Neural cell (in vitro differentiated cells): ENCODE results near the gene S100PBP. TPM values are rescaled to one million over a fixed set of nuclear protein-coding genes. Genes with fewer than 3 reads are reported as not detected.

ENCODE experiments used
- H2AFZ ChIP-seq: fragments of 200-600, 300-800 bp; sonication (generic), shearing (Covaris generic); 2 replicates; pipeline ENCODE4 v1.6.0; 2014; ENCODE audit warnings: low read depth, mild to moderate bottlenecking, antibody characterized with exemption, low read length, moderate library complexity
- H3F3A ChIP-seq: fragments of 200-600 bp; shearing (Covaris generic); 2 replicates; pipeline ENCODE4 v1.6.1; 2016; ENCODE audit warnings: mild to moderate bottlenecking, moderate library complexity, mixed read lengths, antibody characterized with exemption, low read length; ENCODE audit not compliant: insufficient read depth, poor library complexity, severe bottlenecking
- H3K27ac ChIP-seq: fragments of 200-600, 300-800 bp; sonication (generic), shearing (Covaris generic); 2 replicates; pipeline ENCODE4 v1.5.1; 2014; ENCODE audit warnings: mild to moderate bottlenecking, low read length, moderate library complexity
- H3K27me3 ChIP-seq: fragments of 300-800, 200-600 bp; sonication (generic), shearing (Covaris generic); 2 replicates; pipeline ENCODE4 v1.6.0; 2014; ENCODE audit warnings: mild to moderate bottlenecking, low read depth, low read length, moderate library complexity; ENCODE audit not compliant: insufficient read depth
- H3K36me3 ChIP-seq: fragments of 300-800, 200-600 bp; sonication (generic), shearing (Covaris generic); 2 replicates; pipeline ENCODE4 v1.5.1; 2014; ENCODE audit warnings: mild to moderate bottlenecking, antibody characterized with exemption, low read length, moderate library complexity; ENCODE audit not compliant: insufficient read depth
- H3K4me2 ChIP-seq: fragments of 300-800, 200-600 bp; sonication (generic), shearing (Covaris generic); 2 replicates; pipeline ENCODE4 v1.6.0; 2014; ENCODE audit warnings: mild to moderate bottlenecking, low read length
- H3K4me3 ChIP-seq: fragments of 300-800, 200-600 bp; sonication (generic), shearing (Covaris generic); 2 replicates; pipeline ENCODE4 v1.5.1; 2014; ENCODE audit warnings: mild to moderate bottlenecking, low read length, moderate library complexity
- H3K79me2 ChIP-seq: fragments of 200-600 bp; shearing (Covaris generic); replicated peaks from 2 replicates; pipeline ENCODE4 v1.6.0; 2014; ENCODE audit warnings: mild to moderate bottlenecking, low read length, moderate library complexity; ENCODE audit not compliant: insufficient read depth
- H3K9ac ChIP-seq: fragments of 300-800, 200-600 bp; sonication (generic), shearing (Covaris generic); 2 replicates; pipeline ENCODE4 v1.6.1; 2016; ENCODE audit warnings: mild to moderate bottlenecking, low read length, mixed read lengths
- H3K9me2 ChIP-seq: fragments of 200-600 bp; shearing (Covaris generic); 2 replicates; pipeline ENCODE4 v1.6.1; 2016; ENCODE audit warnings: mild to moderate bottlenecking, low read length, mixed read lengths; ENCODE audit not compliant: insufficient read depth
- H3K9me3 ChIP-seq: fragments of 200-600, 300-800 bp; sonication (generic), shearing (Covaris generic); 2 replicates; pipeline ENCODE4 v1.6.1; 2016; ENCODE audit warnings: mild to moderate bottlenecking, mixed run types, low read length, moderate library complexity, mixed read lengths
- H4K20me1 ChIP-seq: fragments of 200-600 bp; shearing (Covaris generic); 2 replicates; pipeline ENCODE4 v1.6.1; 2016; ENCODE audit warnings: mild to moderate bottlenecking, mixed run types; ENCODE audit not compliant: insufficient read depth
- CTCF ChIP-seq: fragments of 450-650 bp; IDR thresholded peaks from 2 replicates; pipeline ENCODE4 v1.5.1; 2014; ENCODE audit warnings: antibody characterized with exemption, mild to moderate bottlenecking, moderate library complexity; ENCODE audit not compliant: poor library complexity, severe bottlenecking
- EP300 ChIP-seq: fragments of 450-650 bp; conservative IDR thresholded peaks from 2 replicates; pipeline ENCODE4 v1.6.1; 2014; ENCODE audit warnings: antibody characterized with exemption, mild to moderate bottlenecking, moderate library complexity; ENCODE audit not compliant: poor library complexity, severe bottlenecking
- EZH2 ChIP-seq: fragments of 200-600, 300-800 bp; shearing (Covaris generic), sonication (generic); IDR thresholded peaks from 2 replicates; pipeline ENCODE4 v1.6.1; 2014; ENCODE audit warnings: antibody characterized with exemption, low read length, borderline replicate concordance, mild to moderate bottlenecking; ENCODE audit not compliant: insufficient read depth, poor library complexity, severe bottlenecking
- MXI1 ChIP-seq: fragments of 450-650 bp; conservative IDR thresholded peaks from 2 replicates; pipeline ENCODE4 v1.6.1; 2014; ENCODE audit warnings: antibody characterized with exemption, mild to moderate bottlenecking; ENCODE audit not compliant: poor library complexity, severe bottlenecking
- POLR2AphosphoS5 ChIP-seq: IDR thresholded peaks from 2 replicates; pipeline ENCODE4 v1.6.1; 2012
- RAD21 ChIP-seq: fragments of 450-650 bp; conservative IDR thresholded peaks from 2 replicates; pipeline ENCODE4 v1.6.1; 2014; ENCODE audit warnings: antibody characterized with exemption, mild to moderate bottlenecking, moderate library complexity
- SMC3 ChIP-seq: fragments of 450-650 bp; conservative IDR thresholded peaks from 2 replicates; pipeline ENCODE4 v1.6.1; 2014; ENCODE audit warnings: antibody characterized with exemption, mild to moderate bottlenecking, moderate library complexity; ENCODE audit not compliant: poor library complexity
- TAF1 ChIP-seq: IDR thresholded peaks from 2 replicates; pipeline ENCODE4 v1.6.1; 2012; ENCODE audit warnings: low read depth
- polyA plus RNA-seq: library from polyadenylated mRNA; depleted of rRNA; stranded (reverse); fragments of >200 nt; gene quantifications from 2 replicates; pipeline ENCODE4 v1.2.3, GENCODE V29; 2014
- TF ChIP-seq, protein P1 (sequence below): IDR thresholded peaks from 2 replicates; pipeline ENCODE4 v1.6.1; 2012; ENCODE audit warnings: borderline replicate concordance

Gene S100PBP
- polyA plus RNA-seq, 1 donor from 2014 or later = 77.0 TPM

DNA sequence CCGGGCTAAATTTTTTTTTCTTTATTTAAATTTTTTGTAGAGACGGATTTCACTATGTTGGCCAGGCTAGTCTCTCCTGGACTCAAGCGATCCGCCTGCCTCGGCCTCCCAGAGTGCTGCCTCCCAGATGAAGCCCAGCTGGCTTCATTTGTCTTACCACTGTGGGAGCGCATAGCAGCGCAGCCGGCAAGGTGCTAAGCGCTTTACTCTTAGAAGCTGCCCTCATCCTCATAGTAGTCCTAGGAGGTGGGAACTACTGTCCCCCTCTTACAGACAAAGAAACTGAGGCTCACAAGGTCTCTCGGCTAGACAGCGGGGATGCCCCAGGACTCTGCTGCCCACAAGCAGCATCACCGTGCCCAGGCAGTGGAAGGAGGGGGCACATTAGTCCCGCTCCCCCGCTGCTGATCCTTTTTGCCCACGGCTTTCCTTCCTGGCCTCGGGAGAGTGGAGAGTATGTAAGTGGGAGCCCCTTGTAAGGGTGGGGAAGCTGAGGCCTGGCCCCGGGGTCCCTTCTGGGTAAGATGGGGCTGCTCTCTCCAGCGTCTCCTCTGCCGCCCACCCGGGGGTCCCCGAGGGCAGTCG is 83.0 kb downstream of the S100PBP start:
- no peak overlapping the region for H2AFZ ChIP-seq
- H3K9me3 ChIP-seq = no peaks in the 10 kb centered on the region
- TF ChIP-seq RAD21 (no peak), EZH2 (no peak), MXI1 (no peak), POLR2AphosphoS5 (no peak), SMC3 (no peak), TAF1 (no peak), EP300 (no peak), CTCF (no peak)
- TF ChIP-seq, protein P1, sequence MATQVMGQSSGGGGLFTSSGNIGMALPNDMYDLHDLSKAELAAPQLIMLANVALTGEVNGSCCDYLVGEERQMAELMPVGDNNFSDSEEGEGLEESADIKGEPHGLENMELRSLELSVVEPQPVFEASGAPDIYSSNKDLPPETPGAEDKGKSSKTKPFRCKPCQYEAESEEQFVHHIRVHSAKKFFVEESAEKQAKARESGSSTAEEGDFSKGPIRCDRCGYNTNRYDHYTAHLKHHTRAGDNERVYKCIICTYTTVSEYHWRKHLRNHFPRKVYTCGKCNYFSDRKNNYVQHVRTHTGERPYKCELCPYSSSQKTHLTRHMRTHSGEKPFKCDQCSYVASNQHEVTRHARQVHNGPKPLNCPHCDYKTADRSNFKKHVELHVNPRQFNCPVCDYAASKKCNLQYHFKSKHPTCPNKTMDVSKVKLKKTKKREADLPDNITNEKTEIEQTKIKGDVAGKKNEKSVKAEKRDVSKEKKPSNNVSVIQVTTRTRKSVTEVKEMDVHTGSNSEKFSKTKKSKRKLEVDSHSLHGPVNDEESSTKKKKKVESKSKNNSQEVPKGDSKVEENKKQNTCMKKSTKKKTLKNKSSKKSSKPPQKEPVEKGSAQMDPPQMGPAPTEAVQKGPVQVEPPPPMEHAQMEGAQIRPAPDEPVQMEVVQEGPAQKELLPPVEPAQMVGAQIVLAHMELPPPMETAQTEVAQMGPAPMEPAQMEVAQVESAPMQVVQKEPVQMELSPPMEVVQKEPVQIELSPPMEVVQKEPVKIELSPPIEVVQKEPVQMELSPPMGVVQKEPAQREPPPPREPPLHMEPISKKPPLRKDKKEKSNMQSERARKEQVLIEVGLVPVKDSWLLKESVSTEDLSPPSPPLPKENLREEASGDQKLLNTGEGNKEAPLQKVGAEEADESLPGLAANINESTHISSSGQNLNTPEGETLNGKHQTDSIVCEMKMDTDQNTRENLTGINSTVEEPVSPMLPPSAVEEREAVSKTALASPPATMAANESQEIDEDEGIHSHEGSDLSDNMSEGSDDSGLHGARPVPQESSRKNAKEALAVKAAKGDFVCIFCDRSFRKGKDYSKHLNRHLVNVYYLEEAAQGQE = no peak
- no peaks in the 10 kb centered on the region for H4K20me1 ChIP-seq
- peaks cover 36% of the 10 kb centered on the region for H3K27me3 ChIP-seq
- no peak overlapping the region for H3K27ac ChIP-seq
- H3K4me2 ChIP-seq = no peak overlapping the region
- no peaks in the 10 kb centered on the region for H3F3A ChIP-seq
- no peaks in the 10 kb centered on the region for H3K79me2 ChIP-seq
- H3K4me3 ChIP-seq = peak overlapping the region; percentile 62
- H3K36me3 ChIP-seq = no peaks in the 10 kb centered on the region
- H3K9me2 ChIP-seq = no peaks in the 10 kb centered on the region
- no peak overlapping the region for H3K9ac ChIP-seq

- Histone ChIP-seq H3K9me2 (no peaks in the 10 kb centered on the region), H3K9me3 (no peaks in the 10 kb centered on the region), H3F3A (no peaks in the 10 kb centered on the region), H4K20me1 (no peaks in the 10 kb centered on the region), H3K36me3 (no peaks in the 10 kb centered on the region), H3K27me3 (peaks cover 36% of the 10 kb centered on the region), H2AFZ (no peak within 1 kb of the TSS), H3K4me2 (no peak within 1 kb of the TSS), H3K4me3 (peak within 1 kb of the TSS; percentile 62), H3K79me2 (no peaks in the 10 kb centered on the region), H3K27ac (no peak within 1 kb of the TSS), H3K9ac (peak within 1 kb of the TSS; percentile 38)
- TF ChIP-seq POLR2AphosphoS5 = no peak
- TF ChIP-seq EP300 = no peak
- TF ChIP-seq MXI1 = no peak
- TF ChIP-seq, protein P1 = no peak
- no peak for TF ChIP-seq CTCF
- TF ChIP-seq RAD21 = no peak
- no peak for TF ChIP-seq SMC3
Measured at GRCh38 chr1:32900956-32901822, 83.7 kb downstream of the S100PBP start, which contains the start of gene TMEM54. TSS of gene TMEM54 (minus strand) at chr1:32901389. CDS start at chr1:32901238, 151 bp downstream.
